Kidney (tissue), 14 donors: ENCODE results near the gene METTL15. TPM values are rescaled to one million over a fixed set of nuclear protein-coding genes. Genes with fewer than 3 reads are reported as not detected.

Experiments
- DNase-seq, 5 donors: peaks; one replicate each; pipeline ENCODE4 v3.0.0-alpha.2; 2013 to 2020
- FAIRE-seq: peaks from 2 replicates; lab custom pipeline; 2012; peaks lifted over from hg19 to GRCh38; lab: Jason Lieb, UNC
- H3K27ac ChIP-seq, 2 donors: one replicate each; pipeline ENCODE4 v1.7.0; 2013; ENCODE audit warnings: low read depth in 2 of 2, low read length in 2 of 2, inconsistent platforms in 1 of 2
- H3K27me3 ChIP-seq: one replicate; pipeline ENCODE4 v1.7.1; 2013; ENCODE audit warnings: low read length, inconsistent platforms; ENCODE audit not compliant: control insufficient read depth, insufficient read depth
- H3K36me3 ChIP-seq, 3 donors: one replicate each; pipeline versions ENCODE4 v1.7.0 to v1.7.1; 2013; ENCODE audit warnings: low read length in 3 of 3, control low read depth in 1 of 3, inconsistent platforms in 1 of 3; ENCODE audit not compliant: insufficient read depth in 3 of 3, control insufficient read depth in 2 of 3
- H3K4me1 ChIP-seq, 3 donors: one replicate each; pipeline versions ENCODE4 v1.7.0 to v1.7.1; 2013; ENCODE audit warnings: low read length in 3 of 3, inconsistent platforms in 1 of 3, low read depth in 1 of 3; ENCODE audit not compliant: control insufficient read depth in 2 of 3, insufficient read depth in 2 of 3
- H3K4me3 ChIP-seq, 3 donors: one replicate each; pipeline versions ENCODE4 v1.7.0 to v1.8.1; 2013; ENCODE audit warnings: low read length in 3 of 3, control low read depth in 1 of 3, inconsistent platforms in 1 of 3
- H3K9ac ChIP-seq, 3 donors: one replicate each; pipeline versions ENCODE4 v1.7.0 to v1.7.1; 2013; ENCODE audit warnings: low read length in 3 of 3, control low read depth in 1 of 3, inconsistent platforms in 1 of 3
- H3K9me3 ChIP-seq, 3 donors: one replicate each; pipeline versions ENCODE4 v1.7.0 to v1.7.1; 2013; ENCODE audit warnings: low read length in 3 of 3, control low read depth in 1 of 3, inconsistent platforms in 1 of 3; ENCODE audit not compliant: control insufficient read depth in 2 of 3, insufficient read depth in 1 of 3
- intact Hi-C: fragments of 100-400 bp; cut with DNase I; formaldehyde crosslinking; loops from one replicate; pipeline ENCODE4 v1.11.1; 2022
- polyA plus RNA-seq: library from polyadenylated mRNA; stranded (reverse); fragments of 350-450 nt; fragmentation: Illumina TruSeq; extraction: RNeasy Lipid Tissue Mini Kit (QIAGEN cat#74804); gene quantifications from one replicate; pipeline ENCODE4 v1.2.3, GENCODE V29; 2014; ENCODE audit warnings: low read depth, low replicate concordance; ENCODE audit not compliant: insufficient read depth
- total RNA-seq: library from RNA; stranded (reverse); fragmentation: NEBNext Ultra II Directional; extraction: Animal tissue kit (Norgen Biotek cat#: 25700); gene quantifications from one replicate; pipeline ENCODE4 v1.2.1, GENCODE V29; 2021
- TF ChIP-seq, protein P1 (sequence below): IDR thresholded peaks from 3 replicates; pipeline ENCODE4 v1.5.1; 2012; ENCODE audit warnings: mild to moderate bottlenecking, moderate library complexity, borderline replicate concordance; ENCODE audit not compliant: insufficient read depth; ENCODE audit errors: extremely low read depth
- donor health status: control.
- donor health status: control.
- donor health status: control.
- donor health status: control.
- donor health status: control.
- donor health status: DM: yes; HTN: yes; CAD: no.
- donor health status: Normal renal cell carcinoma (clear cell type).

Gene METTL15
- total and polyA plus RNA-seq, 2 donors from 2014 or later, result 6.4 to 14.7 TPM

DNA sequence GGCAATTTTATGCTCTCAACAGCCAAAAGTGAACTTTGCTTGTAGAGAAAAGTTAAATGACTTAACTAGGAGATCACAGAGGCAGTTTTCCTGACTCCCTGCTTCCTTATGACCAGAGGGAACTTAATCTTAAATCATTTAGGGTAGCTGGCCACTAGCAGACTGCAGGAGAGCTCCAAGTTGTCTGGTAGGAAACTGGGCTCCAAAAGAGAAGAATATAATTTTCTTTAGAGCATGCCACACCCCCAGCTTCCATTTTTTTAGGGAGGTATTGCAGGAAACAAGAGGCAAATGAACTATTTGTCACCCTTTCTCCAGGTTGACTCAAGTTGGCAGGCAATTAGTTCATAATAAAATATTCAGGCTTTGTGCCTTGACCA lies 2.6 kb downstream of the METTL15 start:
- peaks cover 0 to 14% (median 5%) of the 10 kb centered on the region in 3 donors for H3K4me1 ChIP-seq
- no peak for FAIRE-seq
- H3K36me3 ChIP-seq, result peaks cover 0 to 2% (median 0%) of the 10 kb centered on the region in 3 donors
- peak overlapping the region; percentile 69 to 79 (median 79) for H3K4me3 ChIP-seq
- H3K27me3 ChIP-seq, result no peaks in the 10 kb centered on the region
- H3K27ac ChIP-seq, result peak overlapping the region; percentile 20 to 75
- TF ChIP-seq, protein P1, sequence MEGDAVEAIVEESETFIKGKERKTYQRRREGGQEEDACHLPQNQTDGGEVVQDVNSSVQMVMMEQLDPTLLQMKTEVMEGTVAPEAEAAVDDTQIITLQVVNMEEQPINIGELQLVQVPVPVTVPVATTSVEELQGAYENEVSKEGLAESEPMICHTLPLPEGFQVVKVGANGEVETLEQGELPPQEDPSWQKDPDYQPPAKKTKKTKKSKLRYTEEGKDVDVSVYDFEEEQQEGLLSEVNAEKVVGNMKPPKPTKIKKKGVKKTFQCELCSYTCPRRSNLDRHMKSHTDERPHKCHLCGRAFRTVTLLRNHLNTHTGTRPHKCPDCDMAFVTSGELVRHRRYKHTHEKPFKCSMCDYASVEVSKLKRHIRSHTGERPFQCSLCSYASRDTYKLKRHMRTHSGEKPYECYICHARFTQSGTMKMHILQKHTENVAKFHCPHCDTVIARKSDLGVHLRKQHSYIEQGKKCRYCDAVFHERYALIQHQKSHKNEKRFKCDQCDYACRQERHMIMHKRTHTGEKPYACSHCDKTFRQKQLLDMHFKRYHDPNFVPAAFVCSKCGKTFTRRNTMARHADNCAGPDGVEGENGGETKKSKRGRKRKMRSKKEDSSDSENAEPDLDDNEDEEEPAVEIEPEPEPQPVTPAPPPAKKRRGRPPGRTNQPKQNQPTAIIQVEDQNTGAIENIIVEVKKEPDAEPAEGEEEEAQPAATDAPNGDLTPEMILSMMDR, result no peak
- H3K9me3 ChIP-seq, result no peaks in the 10 kb centered on the region
- intact Hi-C loops, result no loop called here
- H3K9ac ChIP-seq, result peak overlapping the region; percentile 27 to 90 (median 47)
- DNase-seq, result peak in 1 of 5 donors; percentile 46

DNA sequence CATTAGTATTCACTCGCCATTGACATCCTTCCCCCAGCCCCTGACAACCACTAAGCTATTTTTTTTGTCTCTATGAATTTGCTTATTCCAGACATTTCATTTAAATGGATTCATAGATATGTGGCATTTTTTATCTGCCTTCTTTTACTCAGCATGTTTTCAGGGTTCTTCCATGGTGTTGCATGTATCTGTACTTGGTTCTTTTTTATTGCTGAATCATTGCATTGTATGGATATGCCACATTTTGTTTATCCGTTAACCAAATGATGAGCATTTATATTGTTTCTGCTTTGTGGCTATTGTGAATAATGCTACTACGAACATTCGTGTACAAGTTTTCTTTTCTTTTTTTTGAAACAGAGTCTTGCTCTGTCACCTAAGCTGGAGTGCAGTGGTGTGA lies 5.9 kb downstream of the METTL15 start:
- FAIRE-seq (no peak), DNase-seq (no peak)
- Histone ChIP-seq H3K9me3 (no peaks in the 10 kb centered on the region), H3K4me3 (no peak overlapping the region), H3K4me1 (peaks cover 0 to 7% (median 1%) of the 10 kb centered on the region in 3 donors), H3K27me3 (no peaks in the 10 kb centered on the region), H3K9ac (no peak overlapping the region), H3K36me3 (peaks cover 0 to 2% (median 0%) of the 10 kb centered on the region in 3 donors), H3K27ac (no peak overlapping the region)
- TF ChIP-seq, protein P1, result no peak
- intact Hi-C loops, result no loop called here

DNA sequence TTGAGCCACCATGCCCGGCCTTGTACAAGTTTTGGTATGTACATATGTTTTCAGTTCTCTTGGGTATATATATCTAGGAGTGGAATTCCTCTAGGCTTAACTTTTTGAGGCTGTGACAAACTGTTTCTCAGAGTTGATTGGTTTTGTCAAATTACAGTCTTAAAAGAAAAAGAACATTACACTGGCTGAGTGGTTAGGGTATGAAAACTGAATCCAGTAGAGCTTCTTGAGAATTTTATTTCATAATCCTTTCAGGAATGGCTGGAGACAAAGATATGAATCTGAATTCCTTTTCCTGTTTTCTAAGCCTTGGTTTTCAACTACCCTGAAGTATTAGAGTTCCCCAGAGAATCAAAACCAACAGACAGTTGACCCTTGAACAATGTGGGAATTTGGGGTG lies 6.5 kb downstream of the METTL15 start:
- no peak overlapping the region for H3K27ac ChIP-seq
- no peak for DNase-seq
- no peaks in the 10 kb centered on the region for H3K9me3 ChIP-seq
- peaks cover 0 to 1% (median 0%) of the 10 kb centered on the region in 3 donors for H3K4me1 ChIP-seq
- H3K4me3 ChIP-seq, result no peak overlapping the region
- intact Hi-C loops, result no loop called here
- FAIRE-seq, result no peak
- H3K9ac ChIP-seq, result no peak overlapping the region
- H3K36me3 ChIP-seq, result peaks cover 0 to 2% (median 0%) of the 10 kb centered on the region in 3 donors
- H3K27me3 ChIP-seq, result no peaks in the 10 kb centered on the region
- TF ChIP-seq, protein P1, result no peak

DNA sequence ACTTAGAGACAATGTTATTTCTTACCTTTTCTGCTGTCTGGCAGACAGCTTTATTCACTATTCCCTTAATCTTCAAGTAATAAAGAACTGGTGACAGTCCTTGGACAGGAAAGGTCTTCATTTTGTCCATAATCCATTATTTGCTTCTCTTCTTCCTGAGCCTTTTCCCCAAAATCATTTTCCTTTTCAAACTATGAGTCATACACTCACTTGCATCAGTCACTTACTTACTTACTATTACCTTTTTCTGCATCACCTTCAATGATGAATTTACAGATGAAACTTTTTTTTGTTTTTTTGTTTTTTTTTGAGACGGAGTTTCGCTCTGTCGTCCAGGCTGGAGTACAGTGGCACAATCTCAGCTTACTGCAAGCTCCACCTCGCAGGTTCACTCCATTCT lies 9.5 kb downstream of the METTL15 start:
- Histone ChIP-seq H3K9ac (no peak overlapping the region), H3K27ac (no peak overlapping the region), H3K9me3 (no peaks in the 10 kb centered on the region), H3K4me3 (no peak overlapping the region), H3K4me1 (no peaks in the 10 kb centered on the region), H3K27me3 (no peaks in the 10 kb centered on the region), H3K36me3 (peaks cover 0 to 2% (median 0%) of the 10 kb centered on the region in 3 donors)
- intact Hi-C loops, result no loop called here
- TF ChIP-seq, protein P1, result no peak
- DNase-seq, result no peak
- no peak for FAIRE-seq
